Neural crest cell (in vitro differentiated cells): ENCODE data around the gene OAT. TPM values are rescaled to one million over a fixed set of nuclear protein-coding genes. Genes with fewer than 3 reads are reported as not detected.
"Not testable (repeated sequence)": the region's sequence is repeated elsewhere in the genome, so short reads cannot be mapped to it uniquely, and the experiment has no call there.

Experiments used
- DNase-seq: peaks from one replicate; pipeline ENCODE4 v3.0.0; 2021; ENCODE audit warnings: low read depth, mixed read lengths, low spot score
- H3K27ac Mint-ChIP-seq: one replicate; pipeline ENCODE4 v1.8.0; 2021; ENCODE audit warnings: mild to moderate bottlenecking, mixed read lengths; ENCODE audit not compliant: unreplicated experiment
- H3K27me3 Mint-ChIP-seq: 2 replicates; pipeline ENCODE4 v1.8.0; 2021; ENCODE audit warnings: low read depth, mild to moderate bottlenecking, mixed read lengths
- H3K36me3 Mint-ChIP-seq: 2 replicates; pipeline ENCODE4 v1.8.0; 2021; ENCODE audit warnings: low read depth, mild to moderate bottlenecking, mixed read lengths
- H3K4me1 Mint-ChIP-seq: 2 replicates; pipeline ENCODE4 v1.8.0; 2021; ENCODE audit warnings: mixed read lengths
- H3K4me3 Mint-ChIP-seq: one replicate; pipeline ENCODE4 v1.8.0; 2021; ENCODE audit warnings: mild to moderate bottlenecking, mixed read lengths
- H3K9me3 Mint-ChIP-seq: 2 replicates; pipeline ENCODE4 v1.8.0; 2021; ENCODE audit warnings: mixed read lengths
- CTCF ChIP-seq: fragments of 200-600 bp; sonication (generic); conservative IDR thresholded peaks from 2 replicates; pipeline ENCODE4 v1.5.0; 2021; ENCODE audit warnings: antibody characterized with exemption, mild to moderate bottlenecking
- total RNA-seq: library from RNA; stranded (reverse); gene quantifications from 2 replicates; pipeline ENCODE4 v1.2.1, GENCODE V29; 2021

The OAT gene
- total RNA-seq, 1 donor from 2014 or later, result 42.5 TPM

DNA sequence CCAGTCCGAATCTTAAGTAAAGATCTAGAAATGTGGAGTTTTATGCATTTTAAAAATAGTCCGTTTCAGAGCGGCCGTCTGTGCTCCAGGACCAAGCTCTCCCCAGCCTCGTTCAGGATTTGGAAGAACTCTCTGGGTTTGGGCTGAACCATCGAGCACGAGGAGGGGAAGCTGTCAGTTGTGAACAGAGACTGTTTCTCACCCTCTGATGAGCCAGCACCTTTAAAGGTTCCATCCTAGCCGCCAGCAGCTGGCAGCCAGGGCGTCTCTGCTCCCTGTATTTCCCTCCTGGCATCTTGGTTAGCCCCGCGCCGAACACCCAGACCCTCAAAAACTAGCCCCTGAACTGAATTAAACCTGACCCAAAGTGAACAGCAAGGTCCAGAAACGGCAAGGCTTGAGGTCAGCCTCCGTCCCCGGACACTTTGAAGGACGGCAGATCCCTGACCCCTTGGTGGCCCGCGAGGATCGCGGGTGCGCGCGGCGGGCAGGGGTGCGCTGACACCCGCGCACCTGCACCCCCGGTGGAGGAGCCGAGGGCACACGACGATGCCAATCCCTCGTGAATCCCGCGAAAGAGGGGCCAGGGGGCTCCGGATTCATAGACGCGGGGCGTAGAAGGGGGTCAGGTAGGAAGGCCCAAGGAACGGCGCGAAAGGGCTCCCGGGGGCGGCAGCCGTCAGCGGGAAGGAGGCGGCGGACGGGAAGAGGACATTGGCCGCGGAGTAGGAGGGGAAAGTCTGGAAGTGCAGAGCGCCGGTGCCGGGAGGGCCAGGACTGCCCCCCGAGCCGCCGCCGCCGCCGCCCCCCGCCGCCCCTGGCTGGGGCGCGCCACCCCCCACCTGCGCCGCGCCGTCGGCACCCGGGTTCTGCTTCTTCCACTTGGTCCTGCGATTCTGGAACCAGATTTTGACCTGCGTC lies 28.4 kb upstream of the OAT start:
- H3K27me3 Mint-ChIP-seq, result peaks cover 91% of the 10 kb centered on the region
- no peak for DNase-seq
- H3K27ac Mint-ChIP-seq, result no peak overlapping the region
- peak overlapping the region; percentile 71 for H3K4me3 Mint-ChIP-seq
- no peaks in the 10 kb centered on the region for H3K9me3 Mint-ChIP-seq
- TF ChIP-seq CTCF, result no peak
- no peaks in the 10 kb centered on the region for H3K36me3 Mint-ChIP-seq
- peaks cover 26% of the 10 kb centered on the region for H3K4me1 Mint-ChIP-seq

DNA sequence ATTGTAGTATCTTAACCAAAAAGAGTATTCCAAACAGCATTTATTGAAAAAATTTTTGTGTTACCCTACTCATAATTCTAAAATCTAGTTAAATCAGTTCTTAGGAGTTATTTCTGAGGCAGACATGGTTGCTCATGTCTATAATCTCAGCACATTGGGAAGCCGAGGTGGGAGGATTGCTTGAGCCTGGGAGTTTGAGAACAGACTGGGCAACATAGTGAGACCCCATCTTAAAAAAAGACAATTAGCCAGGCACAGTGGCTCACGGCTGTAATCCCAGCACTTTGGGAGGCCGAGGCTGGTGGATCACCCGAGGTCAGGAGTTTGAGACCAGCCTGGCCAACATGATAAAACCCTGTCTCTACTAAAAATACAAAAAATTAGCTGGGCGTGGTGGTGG lies 23.0 kb upstream of the OAT start:
- not testable (repeated sequence) for DNase-seq, H3K36me3 Mint-ChIP-seq, H3K9me3 Mint-ChIP-seq, H3K4me3 Mint-ChIP-seq, H3K27ac Mint-ChIP-seq, H3K4me1 Mint-ChIP-seq
- H3K27me3 Mint-ChIP-seq, result peaks cover 52% of the 10 kb centered on the region

- Mint-ChIP-seq H3K36me3 (no peaks in the 10 kb centered on the region), H3K4me1 (peaks cover 3% of the 10 kb centered on the region), H3K27ac (no peak overlapping the region), H3K27me3 (peaks cover 12% of the 10 kb centered on the region), H3K4me3 (no peak overlapping the region), H3K9me3 (no peaks in the 10 kb centered on the region)
- no peak for TF ChIP-seq CTCF
- no peak for DNase-seq
These were observed 17.5 kb upstream of the OAT start for GRCh38 chr10:124436191-124436638.

GRCh38 chr10:124435683-124436082 lies 17.0 kb upstream of the OAT start:
- H3K27ac Mint-ChIP-seq, H3K27me3 Mint-ChIP-seq, H3K4me1 Mint-ChIP-seq, H3K36me3 Mint-ChIP-seq, DNase-seq, H3K4me3 Mint-ChIP-seq, H3K9me3 Mint-ChIP-seq: not testable (repeated sequence)

DNA sequence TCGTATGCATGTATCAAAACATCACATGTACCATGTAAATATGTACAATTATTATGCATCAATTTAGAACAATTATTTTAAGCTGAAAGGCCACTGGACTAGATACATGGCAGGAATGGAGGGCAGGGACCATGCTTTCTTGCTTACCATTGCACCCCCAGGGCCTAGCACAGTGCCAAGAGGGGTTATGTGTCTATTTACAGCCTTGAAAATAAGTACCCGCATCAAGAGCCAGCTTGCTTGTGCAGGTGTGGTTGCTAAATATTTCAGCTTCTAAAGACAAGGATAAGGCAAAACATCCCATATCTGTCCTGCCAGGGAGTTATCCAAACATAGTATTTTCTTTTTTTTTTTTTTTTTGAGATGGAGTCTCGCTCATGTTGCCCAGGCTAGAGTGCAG lies 14.7 kb upstream of the OAT start:
- no peak for DNase-seq
- Mint-ChIP-seq H3K36me3 (no peaks in the 10 kb centered on the region), H3K4me1 (peaks cover 3% of the 10 kb centered on the region), H3K27ac (no peak overlapping the region), H3K27me3 (peaks cover 19% of the 10 kb centered on the region), H3K9me3 (no peaks in the 10 kb centered on the region), H3K4me3 (no peak overlapping the region)
- TF ChIP-seq CTCF, result no peak

DNA sequence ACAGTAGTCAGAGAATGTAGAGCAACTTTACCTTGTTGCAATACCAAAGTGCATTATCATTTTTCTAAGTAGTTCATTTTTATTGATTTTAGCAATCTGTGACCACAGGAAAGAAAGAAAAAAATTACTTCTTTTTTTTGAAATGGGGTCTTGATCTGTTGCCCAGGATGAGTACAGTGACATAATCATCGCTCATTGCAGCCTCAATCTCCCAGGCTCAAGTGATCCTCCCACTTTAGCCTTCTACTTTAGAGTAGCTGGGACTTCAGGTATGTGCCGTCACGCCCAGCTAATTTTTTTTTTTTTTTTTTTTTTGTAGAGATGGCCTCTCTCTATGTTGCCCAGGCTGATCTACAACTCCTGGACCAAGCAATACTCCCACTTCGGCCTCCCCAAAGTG lies 11.4 kb upstream of the OAT start:
- Mint-ChIP-seq H3K4me3 (no peak overlapping the region), H3K9me3 (no peaks in the 10 kb centered on the region), H3K4me1 (no peaks in the 10 kb centered on the region), H3K27me3 (peaks cover 27% of the 10 kb centered on the region), H3K36me3 (no peaks in the 10 kb centered on the region), H3K27ac (no peak overlapping the region)
- TF ChIP-seq CTCF, result no peak
- DNase-seq, result no peak
